ENCODE data around the gene DLGAP1.
A peak's percentile ranks its signal among the peaks of the same experiment; 100 is the strongest.

The DLGAP1 gene

GRCh38 chr18:3649135-3649632, 805.9 kb downstream of the DLGAP1 start:
- DNase-seq = no peak

- DNase-seq = no peak
Measured at GRCh38 chr18:3648641-3649040, 806.5 kb downstream of the DLGAP1 start.

- no peak for DNase-seq
Measured at GRCh38 chr18:3648200-3648599, 806.9 kb downstream of the DLGAP1 start.

GRCh38 chr18:3647636-3648035, 807.5 kb downstream of the DLGAP1 start:
- DNase-seq = no peak

GRCh38 chr18:3645384-3646156, 809.5 kb downstream of the DLGAP1 start:
- no peak for DNase-seq

DNA sequence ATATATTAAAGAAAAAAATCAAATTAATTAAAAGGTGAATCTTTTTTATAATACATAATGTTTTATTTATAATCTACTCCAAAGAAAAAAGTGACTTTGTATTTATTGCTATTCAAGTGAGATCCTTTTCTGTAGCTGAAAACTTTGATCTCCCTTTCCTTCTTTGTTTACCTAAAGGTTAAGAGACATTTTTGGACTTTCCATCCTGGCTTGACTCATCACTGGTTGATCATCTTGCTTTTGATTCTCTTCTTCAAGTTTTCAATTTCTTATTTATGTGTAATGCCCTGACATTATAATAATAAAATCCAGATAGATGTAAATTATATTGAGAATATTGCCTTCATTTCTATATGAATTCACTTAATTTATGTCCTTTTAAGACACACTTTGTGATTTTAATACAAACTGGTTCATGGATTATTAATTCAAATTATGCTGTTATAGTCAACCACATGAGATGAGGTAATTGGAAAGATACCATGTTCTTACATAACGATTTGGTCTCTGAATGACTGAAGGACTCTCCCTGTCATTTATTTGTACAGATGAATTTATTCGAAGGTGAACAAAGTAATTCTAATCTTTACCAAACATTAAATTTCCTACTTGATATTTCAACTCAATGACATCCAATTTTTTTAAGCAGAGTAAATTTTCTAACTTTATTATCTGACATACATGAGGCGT, 820.7 kb downstream of the DLGAP1 start:
- DNase-seq = no peak

GRCh38 chr18:3631887-3632286, 823.2 kb downstream of the DLGAP1 start:
- no peak for DNase-seq

GRCh38 chr18:3626929-3627458, 828.1 kb downstream of the DLGAP1 start:
- no peak for DNase-seq

DNA sequence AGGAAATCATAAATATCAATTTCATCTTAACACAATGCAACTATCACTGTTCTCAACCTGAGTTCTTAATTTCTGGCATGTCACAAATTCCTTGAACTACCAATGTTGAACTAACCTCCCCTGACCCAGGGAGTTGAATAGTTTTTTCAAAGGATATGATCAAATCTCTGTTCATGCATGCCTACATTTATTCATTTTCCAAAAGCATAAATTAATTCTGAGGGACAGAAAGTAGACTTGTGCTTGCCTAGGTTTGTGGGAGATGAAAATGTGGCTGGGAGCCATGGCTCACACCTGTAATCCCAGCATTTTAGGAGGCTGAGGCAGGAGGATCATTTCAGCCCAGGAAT, 829.4 kb downstream of the DLGAP1 start:
- DNase-seq = no peak

GRCh38 chr18:3624935-3625741, 830.0 kb downstream of the DLGAP1 start:
- DNase-seq = no peak

DNA sequence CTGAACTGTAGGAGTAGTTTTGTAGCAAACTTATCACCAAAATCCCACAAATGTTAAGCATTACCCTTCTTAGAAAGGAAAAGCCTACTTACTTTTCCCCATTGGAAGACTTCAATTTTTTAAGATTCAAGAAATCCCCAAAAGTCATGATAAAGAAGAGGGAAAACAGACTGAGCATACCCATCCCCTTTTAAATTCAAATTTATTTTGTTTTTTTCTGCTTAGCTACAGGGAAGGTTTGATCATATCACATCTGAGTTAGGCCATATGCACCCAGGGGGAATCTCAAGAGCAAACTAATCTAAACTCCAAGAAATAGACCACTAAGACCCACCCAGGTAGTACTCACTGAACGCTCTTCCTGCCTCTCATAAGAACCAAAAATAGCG, 830.6 kb downstream of the DLGAP1 start:
- DNase-seq = no peak

DNA sequence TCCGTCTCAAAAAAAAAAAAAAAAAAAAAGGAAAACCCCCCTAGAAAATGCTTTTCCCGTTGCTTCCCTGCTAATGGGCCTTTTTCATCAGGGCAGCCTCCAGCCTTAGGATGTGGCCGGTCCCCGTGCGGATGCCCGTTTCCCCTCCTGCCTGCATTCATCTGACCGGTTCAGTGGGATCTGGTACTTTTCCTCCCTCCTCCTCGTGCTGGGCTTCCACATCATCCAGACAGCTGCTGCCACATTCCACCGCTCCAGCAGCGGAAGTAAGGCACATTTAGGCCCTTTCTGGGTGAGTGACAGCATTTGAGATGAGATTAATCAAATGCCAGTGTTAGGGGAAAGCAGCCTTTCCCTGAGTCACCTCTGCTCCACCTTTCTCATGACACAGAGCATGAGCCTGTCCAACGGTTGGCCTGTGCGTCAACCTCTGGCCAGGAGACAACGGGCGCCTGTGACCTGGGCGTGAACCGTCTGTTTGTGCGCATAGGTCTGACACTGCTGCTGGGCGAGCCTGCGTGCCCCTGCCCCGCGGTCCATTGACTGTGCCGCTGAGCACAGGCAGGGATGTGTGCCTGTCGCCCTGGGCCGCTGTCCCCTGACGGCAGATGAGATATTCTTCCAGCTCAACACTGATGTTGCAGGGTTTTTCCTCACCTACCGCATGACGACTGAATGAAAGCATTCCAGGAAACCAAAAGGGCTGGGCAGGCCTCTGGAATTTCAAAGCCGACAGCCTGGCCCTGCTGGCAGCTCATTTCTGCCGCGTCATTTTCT, 831.1 kb downstream of the DLGAP1 start:
- peak; percentile 95 for DNase-seq

DNA sequence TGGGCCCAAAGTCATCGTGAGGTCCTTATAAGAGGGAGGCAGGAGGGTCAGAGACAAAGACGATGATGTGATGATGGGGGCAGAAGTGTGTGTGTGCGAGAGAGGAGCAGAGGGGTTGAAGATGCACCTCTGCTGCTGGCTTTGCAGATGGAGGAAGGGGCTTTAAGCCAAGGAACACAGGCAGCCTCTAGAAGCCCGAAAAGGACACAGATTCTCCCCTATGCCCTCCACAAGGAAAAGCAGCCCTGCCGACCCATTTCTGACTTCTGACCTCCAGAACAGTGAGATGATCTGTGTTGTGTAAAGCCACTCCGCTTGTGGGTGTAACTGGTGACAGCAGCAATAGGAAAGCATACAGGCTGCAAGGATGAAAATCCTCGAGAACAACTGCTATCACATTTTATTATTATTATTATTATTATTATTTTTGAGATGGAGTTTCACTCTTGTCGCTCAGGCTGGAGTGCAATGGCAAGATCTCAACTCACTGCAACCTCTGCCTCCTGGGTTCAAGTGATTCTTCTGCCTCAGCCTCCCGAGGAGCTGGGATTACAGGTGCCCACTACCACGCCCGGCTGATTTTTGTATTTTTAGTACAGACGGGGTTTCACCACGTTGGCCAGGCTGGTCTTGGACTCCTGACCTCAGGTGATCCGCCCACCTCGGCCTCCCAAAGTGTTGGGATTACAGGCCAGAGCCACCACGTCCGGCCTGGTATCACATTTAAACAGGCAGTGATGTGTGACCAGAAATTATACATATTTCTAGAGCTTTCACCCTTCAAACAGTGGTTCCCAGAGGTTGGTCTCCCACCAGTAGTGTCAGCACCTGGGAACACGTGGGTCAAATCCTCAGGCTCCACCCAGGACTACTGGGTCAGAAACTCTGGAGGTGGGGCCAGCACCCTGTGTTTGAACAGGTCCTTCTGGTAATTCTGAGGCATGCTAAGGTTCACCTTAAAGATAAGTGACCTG, 834.7 kb downstream of the DLGAP1 start:
- no peak for DNase-seq

- no peak for DNase-seq
Measured at GRCh38 chr18:3619746-3620145, 835.4 kb downstream of the DLGAP1 start.

GRCh38 chr18:3619222-3619621, 835.9 kb downstream of the DLGAP1 start:
- no peak for DNase-seq

- no peak for DNase-seq
Measured at GRCh38 chr18:3616744-3617143, 838.4 kb downstream of the DLGAP1 start.

DNA sequence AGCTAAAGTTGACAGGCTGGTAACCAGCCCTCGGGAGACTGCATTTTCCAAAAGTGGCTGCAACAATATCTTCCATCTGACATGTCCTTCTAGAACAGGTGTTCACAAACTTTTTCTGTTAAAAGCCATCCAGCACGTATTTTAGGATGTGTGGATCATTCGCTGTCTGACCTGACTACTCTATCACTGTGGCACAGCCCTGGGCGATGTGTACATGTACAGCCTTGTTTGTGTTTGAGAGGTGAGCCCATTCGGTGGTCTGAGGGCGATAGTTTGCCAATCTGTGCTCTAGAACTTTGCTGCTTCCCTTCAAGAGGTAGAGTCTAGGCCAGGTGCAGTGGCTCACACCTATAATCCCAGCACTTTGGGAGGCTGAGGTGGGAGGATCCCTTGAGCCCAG, 839.0 kb downstream of the DLGAP1 start:
- no peak for DNase-seq

- peak; percentile 64 for DNase-seq
Measured at GRCh38 chr18:3615374-3615985, 839.6 kb downstream of the DLGAP1 start.

GRCh38 chr18:3612315-3612714, 842.8 kb downstream of the DLGAP1 start:
- DNase-seq = no peak

GRCh38 chr18:3611313-3612090, 843.6 kb downstream of the DLGAP1 start:
- no peak for DNase-seq

Data from NCI-H82 (cell line).